H9 (cell line): ENCODE data around the gene B4GAT1. TPM values are rescaled to one million over a fixed set of nuclear protein-coding genes. Genes with fewer than 3 reads are reported as not detected.
A peak's percentile ranks its signal among the peaks of the same experiment; 100 is the strongest.

Source experiments
- DNase-seq: peaks from one replicate; pipeline ENCODE4 v3.0.0-alpha.2; 2017
- H2AFZ ChIP-seq: one replicate; pipeline ENCODE4 v1.6.1; 2013; ENCODE audit warnings: mild to moderate bottlenecking, low read length, control low read depth, moderate library complexity
- H2AK5ac ChIP-seq: 2 replicates; pipeline ENCODE4 v1.6.1; 2013; ENCODE audit warnings: low read length, control low read depth, mixed read lengths; ENCODE audit not compliant: insufficient read length
- H2BK120ac ChIP-seq: one replicate; pipeline ENCODE4 v1.6.1; 2013; ENCODE audit warnings: low read depth, mild to moderate bottlenecking, low read length, control low read depth, inconsistent platforms; ENCODE audit not compliant: poor library complexity, severe bottlenecking
- H2BK12ac ChIP-seq: 2 replicates; pipeline ENCODE4 v1.6.1; 2013; ENCODE audit warnings: low read length, control low read depth, mixed read lengths, low read depth; ENCODE audit not compliant: insufficient read length
- H2BK15ac ChIP-seq: 2 replicates; pipeline ENCODE4 v1.6.1; 2013; ENCODE audit warnings: low read depth, low read length, control low read depth
- H2BK20ac ChIP-seq: one replicate; pipeline ENCODE4 v1.6.1; 2013; ENCODE audit warnings: low read depth, mild to moderate bottlenecking, low read length, control low read depth, inconsistent platforms; ENCODE audit not compliant: poor library complexity, severe bottlenecking
- H2BK5ac ChIP-seq: 2 replicates; pipeline ENCODE4 v1.6.1; 2013; ENCODE audit warnings: low read length, control low read depth, mixed read lengths; ENCODE audit not compliant: insufficient read length
- H3K14ac ChIP-seq: 2 replicates; pipeline ENCODE4 v1.6.1; 2013; ENCODE audit warnings: low read length, control low read depth; ENCODE audit not compliant: insufficient read depth
- H3K18ac ChIP-seq: 2 replicates; pipeline ENCODE4 v1.6.1; 2013; ENCODE audit warnings: low read depth, mild to moderate bottlenecking, mixed read lengths, low read length, control low read depth; ENCODE audit not compliant: insufficient read length
- H3K23ac ChIP-seq: 2 replicates; pipeline ENCODE4 v1.6.1; 2013; ENCODE audit warnings: low read length, control low read depth, mixed read lengths, low read depth; ENCODE audit not compliant: insufficient read length
- H3K23me2 ChIP-seq: 2 replicates; pipeline ENCODE4 v1.6.1; 2013; ENCODE audit warnings: low read depth, mild to moderate bottlenecking, mixed read lengths, low read length, control low read depth; ENCODE audit not compliant: insufficient read length, poor library complexity, severe bottlenecking
- H3K27ac ChIP-seq: 2 replicates; pipeline ENCODE4 v1.5.1; 2013; ENCODE audit warnings: low read length, control low read depth, mixed read lengths, low read depth; ENCODE audit not compliant: insufficient read length
- H3K27me3 ChIP-seq: 2 replicates; pipeline ENCODE4 v1.6.1; 2013; ENCODE audit warnings: low read length, control low read depth, inconsistent platforms; ENCODE audit not compliant: insufficient read depth
- H3K4ac ChIP-seq: 2 replicates; pipeline ENCODE4 v1.6.1; 2013; ENCODE audit warnings: low read depth, mild to moderate bottlenecking, control low read depth, inconsistent platforms, low read length, moderate library complexity
- H3K4me1 ChIP-seq: 2 replicates; pipeline ENCODE4 v1.6.1; 2013; ENCODE audit warnings: low read length, control low read depth, inconsistent platforms; ENCODE audit not compliant: insufficient read depth
- H3K4me2 ChIP-seq: 2 replicates; pipeline ENCODE4 v1.6.1; 2013; ENCODE audit warnings: low read length, control low read depth, mixed read lengths; ENCODE audit not compliant: insufficient read length, insufficient read depth
- H3K56ac ChIP-seq: 2 replicates; pipeline ENCODE4 v1.6.1; 2013; ENCODE audit warnings: low read depth, mild to moderate bottlenecking, mixed read lengths, low read length, control low read depth; ENCODE audit not compliant: insufficient read length
- H3K79me1 ChIP-seq: 2 replicates; pipeline ENCODE4 v1.6.1; 2013; ENCODE audit warnings: low read depth, mild to moderate bottlenecking, moderate library complexity, low read length, control low read depth, inconsistent platforms; ENCODE audit not compliant: insufficient read depth, poor library complexity, severe bottlenecking
- H3K79me2 ChIP-seq: 2 replicates; pipeline ENCODE4 v1.6.1; 2013; ENCODE audit warnings: low read length, control low read depth, inconsistent platforms; ENCODE audit not compliant: insufficient read depth
- H3K9ac ChIP-seq: 2 replicates; pipeline ENCODE4 v1.6.1; 2013; ENCODE audit warnings: low read length, control low read depth, mixed read lengths; ENCODE audit not compliant: insufficient read length; ENCODE audit errors: extremely low read depth
- H3K9me3 ChIP-seq: one replicate; pipeline ENCODE4 v1.6.1; 2013; ENCODE audit warnings: low read depth, low read length, inconsistent platforms; ENCODE audit not compliant: control insufficient read depth
- H3T11ph ChIP-seq: one replicate; pipeline ENCODE4 v1.6.1; 2013; ENCODE audit warnings: mild to moderate bottlenecking, low read length, control low read depth, inconsistent platforms
- H4K20me1 ChIP-seq: one replicate; pipeline ENCODE4 v1.6.1; 2013; ENCODE audit not compliant: control insufficient read depth, insufficient read length, insufficient read depth
- H4K5ac ChIP-seq: 2 replicates; pipeline ENCODE4 v1.6.1; 2013; ENCODE audit warnings: low read depth, mild to moderate bottlenecking, mixed read lengths, low read length, control low read depth; ENCODE audit not compliant: insufficient read length
- H4K8ac ChIP-seq: replicated peaks from 2 replicates; pipeline ENCODE4 v1.6.1; 2013; ENCODE audit warnings: low read length, control low read depth, mixed read lengths, low read depth; ENCODE audit not compliant: insufficient read length
- H4K91ac ChIP-seq: 2 replicates; pipeline ENCODE4 v1.6.1; 2013; ENCODE audit warnings: low read depth, mild to moderate bottlenecking, moderate library complexity, mixed read lengths, low read length, control low read depth; ENCODE audit not compliant: insufficient read length
- H3K27ac Mint-ChIP-seq, 3 experiments: 2 replicates in 2 of 3; 3 replicates in 1 of 3; pipeline ENCODE4 v1.8.0; 2020 to 2021; ENCODE audit warnings: mixed read lengths in 3 of 3, mild to moderate bottlenecking in 1 of 3, moderate library complexity in 1 of 3
- H3K27me3 Mint-ChIP-seq: 2 replicates; pipeline ENCODE4 v1.8.0; 2021; ENCODE audit warnings: low read depth, mild to moderate bottlenecking, moderate library complexity, mixed read lengths
- H3K36me3 Mint-ChIP-seq, 3 experiments: 2 replicates in 2 of 3; 3 replicates in 1 of 3; pipeline ENCODE4 v1.8.0; 2020 to 2021; ENCODE audit warnings: low read depth in 3 of 3, mixed read lengths in 3 of 3; ENCODE audit not compliant: insufficient read depth in 1 of 3
- H3K4me1 Mint-ChIP-seq, 2 experiments: 2 replicates each; pipeline ENCODE4 v1.8.0; 2020; ENCODE audit warnings: mixed read lengths in 2 of 2
- H3K4me3 Mint-ChIP-seq, 2 experiments: 2 replicates in 1 of 2; 3 replicates in 1 of 2; pipeline ENCODE4 v1.8.0; 2020 to 2021; ENCODE audit warnings: mild to moderate bottlenecking in 2 of 2, mixed read lengths in 2 of 2, moderate library complexity in 1 of 2
- H3K9me3 Mint-ChIP-seq, 2 experiments: 2 replicates in 1 of 2; 3 replicates in 1 of 2; pipeline ENCODE4 v1.8.0; 2020; ENCODE audit warnings: mild to moderate bottlenecking in 2 of 2, mixed read lengths in 2 of 2, moderate library complexity in 1 of 2
- CTCF ChIP-seq: fragments of 200-600 bp; sonication (generic); conservative IDR thresholded peaks from 3 replicates; pipeline ENCODE4 v1.8.0; 2021; ENCODE audit warnings: antibody characterized with exemption, mild to moderate bottlenecking
- WGBS: extraction: QIAGEN DNeasy Blood & Tissue Kit; methylation state at CpG from one replicate; pipeline ENCODE4 v1.1.7; 2013; ENCODE audit warnings: missing lambda C conversion rate, low lambda C conversion rate, mixed read lengths; ENCODE audit not compliant: insufficient read length; ENCODE audit errors: extremely low coverage; 5-methylcytosine and 5-hydroxymethylcytosine counted together
- total RNA-seq: library from RNA; stranded (reverse); gene quantifications from 2 replicates; pipeline ENCODE4 v1.2.1, GENCODE V29; 2021

The B4GAT1 gene
- total RNA-seq, 1 experiment from 2014 or later: 24.3 TPM

DNA sequence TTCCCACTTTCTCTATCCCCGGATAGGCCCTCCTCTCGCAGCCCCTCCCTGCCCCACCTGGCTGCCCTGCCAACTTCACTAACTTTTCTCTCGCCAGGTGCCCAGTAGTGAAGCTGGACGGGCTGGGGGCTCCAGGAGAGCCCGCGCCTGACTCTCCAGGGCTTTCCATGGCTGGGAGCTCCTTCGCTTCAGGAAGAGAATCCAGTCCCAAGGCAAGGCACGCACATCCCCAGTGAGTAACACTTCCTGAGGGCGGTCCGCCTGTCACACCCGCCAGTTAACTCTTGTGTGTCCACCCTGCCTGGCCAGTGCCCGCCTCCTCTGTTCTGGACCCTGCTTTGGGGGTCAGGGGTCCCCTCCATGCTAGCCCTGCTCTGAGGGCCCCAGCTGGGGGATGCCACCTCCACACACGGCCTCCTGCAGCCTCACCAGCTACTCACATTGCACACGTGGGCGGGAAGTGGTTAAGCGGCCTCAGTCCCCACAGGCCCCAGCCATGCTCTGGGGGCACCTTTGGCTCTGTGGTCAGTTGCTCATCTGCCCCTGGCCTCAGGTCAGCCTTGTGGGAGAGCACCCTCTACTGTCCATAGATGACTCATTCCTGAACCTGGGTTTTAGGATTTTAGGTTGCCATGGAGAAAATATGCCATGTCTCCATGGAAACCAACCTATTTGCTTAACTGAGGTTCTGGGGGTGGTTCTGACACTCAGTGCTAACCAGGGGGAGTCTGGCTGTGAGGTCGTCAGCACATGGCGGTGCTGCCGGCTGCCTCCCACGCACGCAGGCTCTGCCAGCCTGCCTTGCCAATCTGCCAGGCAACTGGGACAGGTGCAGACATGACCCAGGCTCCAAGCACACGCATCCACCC is 11.0 kb downstream of the B4GAT1 start, which contains the start of gene RIN1:
Gene RIN1 (minus strand): TSS at position 201 of the 869 bp plus-strand sequence. CDS start 32 bp downstream, at position 169.
- no peaks in the 10 kb centered on the region for H3K9me3 Mint-ChIP-seq
- Histone ChIP-seq H3K14ac (peak within 1 kb of the TSS; percentile 41), H3K23me2 (no peaks in the 10 kb centered on the region), H3K27me3 (no peaks in the 10 kb centered on the region; the same call in 1 of the 2 replicates), H3K27ac (no peak within 1 kb of the TSS), H2BK5ac (no peak within 1 kb of the TSS), H4K8ac (no peak within 1 kb of the TSS), H3K4me1 (no peaks in the 10 kb centered on the region), H3K18ac (peak within 1 kb of the TSS; percentile 65), H2AK5ac (no peak within 1 kb of the TSS), H3K79me1 (no peaks in the 10 kb centered on the region), H4K20me1 (no peaks in the 10 kb centered on the region), H2BK12ac (no peak within 1 kb of the TSS), H2BK120ac (no peak within 1 kb of the TSS), H3K9ac (peak within 1 kb of the TSS; percentile 2), H3K23ac (no peak within 1 kb of the TSS), H3K79me2 (no peaks in the 10 kb centered on the region), H3K9me3 (no peaks in the 10 kb centered on the region), H2BK20ac (no peak within 1 kb of the TSS), H3K4me2 (peak within 1 kb of the TSS; percentile 30), H2AFZ (no peak within 1 kb of the TSS), H3K4ac (no peak within 1 kb of the TSS), H4K5ac (no peak within 1 kb of the TSS), H3K56ac (no peak within 1 kb of the TSS), H3T11ph (no peak within 1 kb of the TSS), H2BK15ac (no peak within 1 kb of the TSS), H4K91ac (no peak within 1 kb of the TSS)
- peak; percentile 59 for TF ChIP-seq CTCF
- peak within 1 kb of the TSS; percentile 83 to 86 for H3K4me3 Mint-ChIP-seq
- H3K36me3 Mint-ChIP-seq: peaks cover 8 to 33% (median 20%) of the 10 kb centered on the region in 3 experiments; a peak in 6 of 7 replicates
- peaks cover 20 to 21% of the 10 kb centered on the region in 2 experiments for H3K4me1 Mint-ChIP-seq
- H3K27ac Mint-ChIP-seq: peak within 1 kb of the TSS in 2 of 3 experiments; percentile 44 to 92; a peak in 5 of 7 replicates
- peaks cover 4% of the 10 kb centered on the region for H3K27me3 Mint-ChIP-seq
- no CpG with 5 or more reads among the region's 22 CpGs for WGBS
- DNase-seq: peak; percentile 84
